ENCODE data around the gene ZFP3.
"Not testable (repeated sequence)": the region's sequence is repeated elsewhere in the genome, so short reads cannot be mapped to it uniquely, and the experiment has no call there.

ZFP3 gene

DNA sequence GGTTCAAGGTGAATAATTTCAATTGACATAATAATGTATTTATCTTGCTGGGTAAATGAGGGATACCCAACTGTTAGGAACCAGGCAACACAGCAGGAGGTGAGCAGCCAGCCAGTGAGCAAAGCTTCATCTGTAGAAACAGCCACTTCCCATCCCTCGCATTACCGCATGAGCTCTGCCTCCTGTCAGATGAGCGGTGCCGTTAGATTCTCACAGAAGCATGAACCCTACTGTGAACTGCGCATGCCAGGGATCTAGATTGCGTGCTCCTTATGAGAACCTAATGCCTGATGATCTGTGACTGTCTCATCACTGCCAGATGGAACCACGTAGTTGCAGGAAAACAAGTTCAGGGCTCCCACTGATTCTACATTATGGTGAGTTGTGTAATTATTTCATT, 46.6 kb downstream of the ZFP3 start:
- DNase-seq (ENCODE audit: low spot score): not testable (repeated sequence)

DNA sequence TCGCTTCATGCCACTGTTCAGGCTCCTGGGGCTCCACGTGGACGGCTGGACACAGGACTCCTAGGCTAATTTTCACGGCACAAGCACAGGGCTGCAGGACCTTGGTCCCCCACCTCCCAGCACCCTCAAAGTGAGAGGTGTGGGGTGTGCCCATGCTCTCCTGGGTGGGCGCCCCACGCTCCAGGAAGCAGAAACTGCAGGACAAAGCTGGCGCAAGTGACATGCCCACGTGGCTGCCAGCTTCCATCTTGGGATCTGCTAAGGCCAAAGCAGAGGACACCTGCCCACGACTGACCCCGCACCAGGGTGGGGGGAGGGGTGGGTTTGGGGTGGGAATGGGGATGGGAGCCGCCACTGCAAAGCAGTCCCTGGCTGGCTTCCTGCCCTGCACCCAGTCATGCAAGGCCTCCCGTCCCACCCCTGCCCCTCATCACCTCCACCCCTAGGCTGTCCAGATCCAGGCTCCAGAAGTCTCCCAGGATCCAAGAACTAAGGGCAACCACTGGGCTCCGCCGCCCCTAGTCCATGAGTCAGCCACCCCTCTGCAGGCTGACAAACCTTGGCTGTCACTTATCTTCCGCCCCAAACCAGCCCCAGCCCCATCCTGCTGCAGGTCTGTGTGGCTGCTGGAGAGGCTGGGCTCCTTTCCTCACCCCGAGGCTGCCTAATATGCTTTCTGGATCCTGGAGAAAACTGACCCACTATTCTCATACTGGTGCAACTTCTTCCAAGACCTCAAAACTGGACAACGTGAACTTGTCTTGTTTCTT, 48.6 kb downstream of the ZFP3 start:
- DNase-seq (ENCODE audit: low spot score): no peak

GRCh38 chr17:5127910-5128309, 49.6 kb downstream of the ZFP3 start:
- no peak for DNase-seq (ENCODE audit: low spot score)

GRCh38 chr17:5128387-5128786, 50.1 kb downstream of the ZFP3 start:
- not testable (repeated sequence) for DNase-seq (ENCODE audit: low spot score)

DNA sequence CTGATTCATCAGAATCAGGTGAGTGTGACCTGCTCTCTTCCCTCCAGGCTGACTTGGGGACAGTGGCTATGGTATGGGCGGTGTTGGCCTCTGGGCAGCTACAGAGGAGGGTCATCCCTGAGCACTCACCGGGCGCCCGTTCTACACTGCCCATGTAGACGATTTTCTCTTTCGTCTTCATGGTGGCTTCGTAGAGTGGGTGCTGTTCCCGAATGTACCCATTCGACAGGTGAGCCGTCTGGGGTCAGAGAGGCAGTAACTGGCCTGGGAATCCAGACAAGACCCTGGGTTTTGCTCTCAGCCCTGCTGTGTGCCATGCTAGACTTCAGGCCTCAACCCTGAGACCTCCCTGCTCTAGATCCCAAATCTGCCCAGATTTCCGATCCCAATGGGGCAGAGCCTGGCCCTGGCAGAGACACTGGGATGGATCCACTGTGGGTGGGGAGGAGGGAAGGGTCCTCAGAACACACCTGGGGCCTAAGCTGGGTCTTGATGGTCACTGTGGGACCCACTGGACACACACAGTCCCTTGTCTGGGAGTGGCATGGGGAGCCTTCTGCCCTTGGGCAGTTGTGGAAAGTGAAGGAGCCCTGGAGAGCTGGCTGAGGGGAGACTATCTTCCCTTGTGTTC, 50.8 kb downstream of the ZFP3 start:
- DNase-seq (ENCODE audit: low spot score): no peak

DNA sequence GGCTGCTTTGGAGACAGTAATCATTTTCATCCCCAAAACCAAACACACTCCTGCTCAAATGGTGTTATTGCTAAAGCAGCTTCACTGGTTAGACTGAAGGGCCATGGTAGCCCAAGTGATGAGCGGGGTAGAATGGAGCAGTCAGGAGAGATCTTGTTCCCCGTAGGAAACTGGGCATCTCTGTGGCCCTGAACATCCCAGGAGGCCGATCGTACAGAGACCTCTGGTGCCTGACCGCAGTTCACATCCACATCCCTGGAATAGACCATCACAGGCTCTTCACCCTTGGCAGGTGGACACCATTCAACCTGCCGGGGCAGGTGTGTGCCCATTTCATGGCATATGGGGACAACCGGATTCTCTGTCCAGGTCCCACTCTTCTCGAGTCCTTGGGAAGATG, 51.5 kb downstream of the ZFP3 start:
- not testable (repeated sequence) for DNase-seq (ENCODE audit: low spot score)

DNA sequence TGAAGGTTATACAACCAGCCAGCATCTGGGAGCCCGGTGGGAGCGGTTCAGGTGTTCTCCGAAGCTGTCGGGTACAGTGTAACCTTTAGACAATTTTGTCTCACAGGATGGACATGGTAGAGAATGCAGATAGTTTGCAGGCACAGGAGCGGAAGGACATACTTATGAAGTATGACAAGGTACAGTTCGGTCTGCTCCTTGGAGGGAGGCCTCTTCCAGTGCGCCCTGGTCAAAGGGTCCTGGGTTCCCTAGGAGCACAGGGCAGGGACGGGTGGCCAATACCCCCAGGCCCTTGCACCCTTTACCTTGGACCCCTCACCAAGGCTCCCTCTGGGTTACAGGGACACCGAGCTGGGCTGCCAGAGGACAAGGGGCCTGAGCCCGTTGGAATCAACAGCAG, 52.0 kb downstream of the ZFP3 start:
- not testable (repeated sequence) for DNase-seq (ENCODE audit: low spot score)

- DNase-seq (ENCODE audit: low spot score): not testable (repeated sequence)
Observed at GRCh38 chr17:5130687-5131086, 52.4 kb downstream of the ZFP3 start.

DNA sequence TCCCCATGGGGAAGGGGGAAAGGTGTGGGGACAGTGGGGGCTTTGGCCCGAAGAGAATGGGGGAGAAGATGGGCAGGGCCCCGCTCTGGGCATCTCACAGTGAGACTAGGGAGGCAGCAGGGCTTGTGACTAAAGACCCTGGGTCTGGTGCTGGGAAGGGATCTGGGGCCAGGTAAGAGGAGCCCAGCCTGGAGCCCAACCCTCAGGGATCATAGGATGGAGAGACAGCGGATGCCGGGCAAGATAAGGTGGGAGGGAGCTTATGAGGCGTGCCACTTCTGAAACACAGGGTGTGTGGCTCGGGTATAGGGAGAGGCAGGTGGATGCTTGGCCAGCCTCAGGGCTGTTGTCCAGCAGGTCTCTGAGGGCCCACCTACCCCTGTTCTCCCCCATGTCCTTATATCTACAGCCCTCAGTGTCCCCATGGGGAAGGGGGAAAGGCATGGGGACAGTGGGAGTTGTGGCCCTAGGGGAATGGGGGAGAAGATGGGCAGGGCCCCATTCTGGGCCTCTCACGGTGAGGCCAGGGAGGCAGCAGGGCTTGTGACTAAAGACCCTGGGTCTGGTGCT, 53.0 kb downstream of the ZFP3 start:
- no peak for DNase-seq (ENCODE audit: low spot score)

DNA sequence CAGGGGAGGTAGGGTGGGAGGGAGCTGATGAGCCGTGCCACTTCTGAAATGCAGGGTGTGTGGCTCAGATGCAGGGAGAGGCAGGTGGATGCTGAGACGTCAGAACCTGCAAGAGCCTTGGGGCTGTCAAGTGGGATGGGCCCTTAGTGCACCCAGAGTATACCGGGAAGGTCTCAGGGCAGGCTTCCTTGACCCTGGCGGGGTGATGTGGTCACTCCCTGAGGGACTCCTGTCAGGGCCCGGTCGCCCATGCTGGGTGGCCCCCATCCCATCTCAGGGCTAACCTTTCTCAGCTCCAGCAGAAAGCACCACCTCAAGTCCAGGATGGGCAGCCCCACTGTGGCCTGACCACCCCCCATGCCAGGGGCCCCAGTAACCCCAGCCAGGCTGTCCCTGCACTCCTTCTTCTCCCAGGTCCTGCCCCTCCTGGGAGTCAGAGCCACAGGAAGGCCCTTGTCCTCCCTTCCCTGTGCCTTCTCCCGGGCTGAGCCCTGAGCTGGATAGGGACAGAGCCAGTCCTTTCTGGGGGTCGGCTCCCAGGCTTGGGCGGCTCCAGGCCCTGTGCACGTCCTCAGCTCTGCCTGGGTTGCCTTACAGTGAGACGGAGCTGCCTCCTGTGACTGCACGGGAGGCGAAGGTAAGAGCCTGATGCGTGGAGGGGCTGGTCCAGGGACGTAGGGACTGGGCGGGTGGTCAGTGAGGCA, 53.7 kb downstream of the ZFP3 start:
- not testable (repeated sequence) for DNase-seq (ENCODE audit: low spot score)

DNA sequence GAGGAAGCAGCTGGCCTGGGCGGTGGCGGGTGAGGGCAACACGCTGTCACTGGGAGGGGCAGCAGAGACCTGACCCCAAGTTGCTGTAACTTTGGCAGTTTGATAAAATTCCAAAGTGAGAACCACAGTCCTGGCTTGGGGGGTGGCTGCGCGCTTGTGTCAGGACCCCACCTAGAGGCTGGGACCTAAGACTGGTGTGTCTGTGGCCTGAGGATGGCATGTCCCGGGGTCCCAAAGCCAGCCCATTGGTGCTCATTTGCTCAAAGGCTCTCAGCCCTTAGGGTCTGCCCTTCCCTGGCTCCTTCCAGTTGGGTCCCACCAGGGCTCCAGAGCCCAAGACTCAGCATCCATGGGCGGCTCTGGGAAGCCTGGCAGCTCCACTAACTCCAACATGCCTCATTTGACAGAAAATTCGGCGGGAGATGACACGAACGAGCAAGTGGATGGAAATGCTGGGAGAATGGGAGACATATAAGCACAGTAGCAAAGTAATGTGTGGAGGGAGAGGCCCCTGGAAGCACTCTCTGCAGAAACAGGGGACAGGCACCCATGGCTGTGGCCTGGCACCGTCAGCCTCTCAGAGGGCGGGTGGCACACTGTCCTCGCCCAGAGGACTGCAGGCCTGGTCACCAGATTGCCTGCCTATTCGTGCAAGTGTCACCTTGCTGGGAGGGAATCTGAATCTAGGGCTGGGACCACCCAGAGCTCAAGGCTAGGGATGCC, 54.4 kb downstream of the ZFP3 start:
- not testable (repeated sequence) for DNase-seq (ENCODE audit: low spot score)

DNA sequence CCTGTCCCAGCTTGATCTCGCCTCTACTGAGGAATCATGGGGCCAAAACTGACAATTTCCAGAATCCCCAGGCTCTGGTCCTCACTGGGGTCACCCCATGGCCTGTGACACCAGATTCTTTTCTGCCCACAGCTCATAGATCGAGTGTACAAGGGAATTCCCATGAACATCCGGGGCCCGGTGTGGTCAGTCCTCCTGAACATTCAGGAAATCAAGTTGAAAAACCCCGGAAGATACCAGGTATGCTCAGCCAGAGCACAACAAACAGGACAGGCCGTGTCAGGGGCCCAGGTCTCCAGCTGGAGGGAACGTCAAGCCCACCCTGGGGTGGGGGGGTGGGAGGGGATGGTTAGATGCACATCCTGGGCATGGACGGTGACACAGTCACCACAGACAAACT, 55.0 kb downstream of the ZFP3 start:
- DNase-seq (ENCODE audit: low spot score): no peak

- not testable (repeated sequence) for DNase-seq (ENCODE audit: low spot score)
Observed at GRCh38 chr17:5133961-5134360, 55.7 kb downstream of the ZFP3 start.

DNA sequence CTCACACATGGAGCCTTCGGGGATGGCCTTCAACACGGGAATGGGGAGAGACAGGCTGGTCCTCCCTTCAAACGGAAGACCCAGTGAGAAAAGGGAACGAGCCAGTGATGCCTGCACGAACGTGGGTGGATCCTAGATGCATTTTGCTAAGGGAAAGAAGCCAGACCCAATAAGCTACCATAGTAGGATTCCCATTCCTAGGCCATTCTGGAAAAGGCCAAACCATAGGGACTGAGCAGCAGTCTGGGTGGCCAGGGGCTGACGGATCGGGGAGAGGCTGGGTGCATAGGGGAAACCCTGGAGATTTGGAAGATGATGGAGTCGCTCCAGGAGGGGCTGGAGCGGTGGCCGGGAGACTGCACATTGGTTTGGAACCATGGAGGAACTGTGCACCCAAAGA, 56.3 kb downstream of the ZFP3 start:
- DNase-seq (ENCODE audit: low spot score): not testable (repeated sequence)

DNA sequence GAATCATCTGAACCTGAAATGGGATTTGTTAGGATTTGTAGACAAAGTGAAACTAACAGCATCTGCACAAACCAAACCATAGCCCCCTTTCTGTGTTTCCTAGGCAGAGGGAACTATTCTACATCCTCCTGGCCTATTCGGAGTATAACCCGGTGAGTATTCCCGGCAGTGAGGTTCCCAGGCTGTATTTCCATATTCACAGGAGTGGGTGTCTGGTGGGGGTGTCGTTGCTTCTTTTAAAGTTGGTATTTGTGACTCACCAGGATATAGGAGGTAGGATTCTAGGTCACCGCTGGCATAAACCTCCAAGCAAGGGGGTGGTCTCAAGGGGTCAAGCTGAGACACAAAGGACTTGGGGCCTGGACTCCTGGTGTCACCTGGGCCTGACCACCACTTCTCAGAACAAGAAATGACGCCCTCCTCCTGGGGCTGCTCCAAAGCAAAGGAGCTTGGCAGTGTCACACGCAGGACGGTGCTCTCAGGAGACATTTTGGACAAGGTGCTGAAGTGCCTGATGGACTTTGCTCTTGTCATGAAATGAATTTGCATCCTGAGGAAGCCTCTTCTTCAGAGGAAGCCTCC, 57.0 kb downstream of the ZFP3 start:
- DNase-seq (ENCODE audit: low spot score): not testable (repeated sequence)

- DNase-seq (ENCODE audit: low spot score): no peak
Observed at GRCh38 chr17:5135726-5136579, 57.7 kb downstream of the ZFP3 start.

DNA sequence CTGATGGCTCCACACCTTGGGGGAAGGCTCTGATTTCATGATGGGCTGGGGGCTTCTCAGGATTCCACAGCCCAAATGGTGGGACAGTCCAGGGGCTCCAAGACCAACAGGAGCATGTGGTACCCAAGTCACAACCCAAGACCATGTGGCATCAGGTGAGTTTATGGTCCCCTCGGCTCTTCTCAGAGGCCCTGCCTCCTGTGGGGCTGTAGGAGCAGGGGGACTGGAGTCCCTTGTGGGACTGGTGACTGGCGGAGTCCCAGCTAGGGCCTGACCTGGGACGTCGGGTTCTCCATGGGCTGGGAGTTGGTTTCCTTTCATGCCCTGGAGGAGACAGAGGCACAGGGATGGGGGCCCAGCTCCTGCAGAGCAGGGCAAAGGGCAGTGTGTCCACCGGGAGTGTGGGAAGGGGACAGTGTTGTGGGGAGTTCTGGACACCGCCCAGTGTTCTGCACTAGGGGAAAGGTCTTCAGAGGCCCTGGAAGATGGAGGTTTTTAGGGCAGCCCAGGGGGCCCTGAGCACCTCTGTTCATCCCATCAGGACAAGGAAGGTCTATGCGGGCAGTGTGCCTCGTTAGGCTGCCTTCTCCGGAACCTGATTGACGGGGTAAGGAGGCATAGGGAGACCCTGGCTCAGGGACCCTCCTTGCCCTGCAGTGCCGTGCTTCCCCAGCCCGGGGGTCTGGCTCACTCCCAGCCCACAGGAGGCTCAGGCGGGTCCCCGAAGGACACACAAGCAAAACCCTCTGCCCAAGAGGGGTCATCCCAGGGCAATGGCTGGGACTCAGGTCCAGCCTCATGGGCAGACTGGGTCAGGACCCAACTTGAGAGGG, 58.5 kb downstream of the ZFP3 start:
- DNase-seq (ENCODE audit: low spot score): not testable (repeated sequence)

DNA sequence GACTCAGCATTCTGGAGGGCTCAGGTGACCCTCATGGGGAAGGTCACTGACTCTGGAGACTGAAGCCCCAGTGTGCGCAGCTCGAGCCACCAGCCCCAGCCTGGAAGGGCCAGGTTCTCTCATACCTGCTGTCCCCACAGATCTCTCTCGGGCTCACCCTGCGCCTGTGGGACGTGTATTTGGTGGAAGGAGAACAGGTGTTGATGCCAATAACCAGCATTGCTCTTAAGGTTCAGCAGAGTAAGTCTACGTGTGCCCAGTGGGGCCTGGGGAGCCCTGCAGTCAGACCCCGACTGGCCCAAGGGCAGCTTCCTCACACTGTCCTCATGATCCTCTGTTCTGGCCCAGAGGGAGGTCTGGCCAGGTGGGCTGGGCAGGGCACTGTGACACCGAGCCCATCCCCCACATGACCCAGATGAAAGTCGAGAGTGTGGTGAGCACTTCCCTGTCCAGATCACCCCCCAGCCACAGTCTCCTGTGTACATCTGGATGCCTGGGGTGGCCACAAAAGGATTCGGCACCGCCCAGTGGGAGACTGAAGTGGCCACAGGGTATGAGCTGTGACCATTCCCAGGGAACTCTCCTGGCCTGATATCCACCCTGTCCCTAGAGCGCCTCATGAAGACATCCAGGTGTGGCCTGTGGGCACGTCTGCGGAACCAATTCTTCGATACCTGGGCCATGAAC, 59.4 kb downstream of the ZFP3 start:
- DNase-seq (ENCODE audit: low spot score): not testable (repeated sequence)

GRCh38 chr17:5138198-5138544, 59.9 kb downstream of the ZFP3 start:
- not testable (repeated sequence) for DNase-seq (ENCODE audit: low spot score)

Data from iPS-NIHi11 (cell line).